Measurements from ENCODE around the gene SMOC2. TPM values are rescaled to one million over a fixed set of nuclear protein-coding genes. Genes with fewer than 3 reads are reported as not detected.

Gene SMOC2
- total and polyA plus RNA-seq, 2 of the 13 experiments (the other 11 are each of a cell fraction or from before 2014, with no cell fraction given) = not detected

DNA sequence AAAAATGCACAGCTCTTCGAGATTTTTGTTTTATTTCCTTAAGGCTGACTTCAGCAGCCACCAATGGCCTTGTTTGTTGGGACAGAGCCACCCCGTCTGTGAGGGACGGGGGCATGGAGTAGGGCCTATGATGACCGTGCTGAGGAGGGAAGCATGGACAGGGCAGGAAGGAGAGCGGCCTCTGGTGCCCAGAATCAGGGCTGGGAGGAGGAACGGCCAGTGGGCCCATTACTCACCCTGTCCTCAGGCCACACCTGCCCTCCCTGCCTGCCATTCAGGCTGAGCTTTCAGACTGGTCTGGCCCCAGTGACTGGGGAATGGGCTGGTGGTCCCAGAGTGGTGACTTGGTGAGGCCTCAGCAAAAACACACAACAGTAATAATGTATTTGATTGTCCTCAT, 104.4 kb downstream of the SMOC2 start (continued):
- TF ChIP-seq ZNF460 (CRISPR knock-in tag; IDR thresholded peaks at IDR 0.05; ENCODE audit: borderline replicate concordance) = no peak
- no peak for TF ChIP-seq ADNP (CRISPR knock-in tag; IDR thresholded peaks at IDR 0.05)
- no peak for TF ChIP-seq PCBP2 (optimal IDR thresholded peaks at IDR 0.05; ENCODE audit: low read depth, low read length, poor library complexity, severe bottlenecking)
- TF ChIP-seq CHD4 (IDR thresholded peaks at IDR 0.05; ENCODE audit: borderline replicate concordance, low read length) = no peak
- TF ChIP-seq, protein P1, sequence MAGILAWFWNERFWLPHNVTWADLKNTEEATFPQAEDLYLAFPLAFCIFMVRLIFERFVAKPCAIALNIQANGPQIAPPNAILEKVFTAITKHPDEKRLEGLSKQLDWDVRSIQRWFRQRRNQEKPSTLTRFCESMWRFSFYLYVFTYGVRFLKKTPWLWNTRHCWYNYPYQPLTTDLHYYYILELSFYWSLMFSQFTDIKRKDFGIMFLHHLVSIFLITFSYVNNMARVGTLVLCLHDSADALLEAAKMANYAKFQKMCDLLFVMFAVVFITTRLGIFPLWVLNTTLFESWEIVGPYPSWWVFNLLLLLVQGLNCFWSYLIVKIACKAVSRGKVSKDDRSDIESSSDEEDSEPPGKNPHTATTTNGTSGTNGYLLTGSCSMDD (CRISPR knock-in tag; IDR thresholded peaks at IDR 0.05) = no peak
- TF ChIP-seq, protein P2, sequence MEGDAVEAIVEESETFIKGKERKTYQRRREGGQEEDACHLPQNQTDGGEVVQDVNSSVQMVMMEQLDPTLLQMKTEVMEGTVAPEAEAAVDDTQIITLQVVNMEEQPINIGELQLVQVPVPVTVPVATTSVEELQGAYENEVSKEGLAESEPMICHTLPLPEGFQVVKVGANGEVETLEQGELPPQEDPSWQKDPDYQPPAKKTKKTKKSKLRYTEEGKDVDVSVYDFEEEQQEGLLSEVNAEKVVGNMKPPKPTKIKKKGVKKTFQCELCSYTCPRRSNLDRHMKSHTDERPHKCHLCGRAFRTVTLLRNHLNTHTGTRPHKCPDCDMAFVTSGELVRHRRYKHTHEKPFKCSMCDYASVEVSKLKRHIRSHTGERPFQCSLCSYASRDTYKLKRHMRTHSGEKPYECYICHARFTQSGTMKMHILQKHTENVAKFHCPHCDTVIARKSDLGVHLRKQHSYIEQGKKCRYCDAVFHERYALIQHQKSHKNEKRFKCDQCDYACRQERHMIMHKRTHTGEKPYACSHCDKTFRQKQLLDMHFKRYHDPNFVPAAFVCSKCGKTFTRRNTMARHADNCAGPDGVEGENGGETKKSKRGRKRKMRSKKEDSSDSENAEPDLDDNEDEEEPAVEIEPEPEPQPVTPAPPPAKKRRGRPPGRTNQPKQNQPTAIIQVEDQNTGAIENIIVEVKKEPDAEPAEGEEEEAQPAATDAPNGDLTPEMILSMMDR (CRISPR knock-in tag; IDR thresholded peaks at IDR 0.05) = peak; percentile 28
- TF ChIP-seq, protein P3, sequence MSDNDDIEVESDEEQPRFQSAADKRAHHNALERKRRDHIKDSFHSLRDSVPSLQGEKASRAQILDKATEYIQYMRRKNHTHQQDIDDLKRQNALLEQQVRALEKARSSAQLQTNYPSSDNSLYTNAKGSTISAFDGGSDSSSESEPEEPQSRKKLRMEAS (IDR thresholded peaks at IDR 0.05) = no peak
- no peak for TF ChIP-seq SAP130 (CRISPR knock-in tag; IDR thresholded peaks at IDR 0.05; ENCODE audit: low read depth)
- TF ChIP-seq, protein P4, sequence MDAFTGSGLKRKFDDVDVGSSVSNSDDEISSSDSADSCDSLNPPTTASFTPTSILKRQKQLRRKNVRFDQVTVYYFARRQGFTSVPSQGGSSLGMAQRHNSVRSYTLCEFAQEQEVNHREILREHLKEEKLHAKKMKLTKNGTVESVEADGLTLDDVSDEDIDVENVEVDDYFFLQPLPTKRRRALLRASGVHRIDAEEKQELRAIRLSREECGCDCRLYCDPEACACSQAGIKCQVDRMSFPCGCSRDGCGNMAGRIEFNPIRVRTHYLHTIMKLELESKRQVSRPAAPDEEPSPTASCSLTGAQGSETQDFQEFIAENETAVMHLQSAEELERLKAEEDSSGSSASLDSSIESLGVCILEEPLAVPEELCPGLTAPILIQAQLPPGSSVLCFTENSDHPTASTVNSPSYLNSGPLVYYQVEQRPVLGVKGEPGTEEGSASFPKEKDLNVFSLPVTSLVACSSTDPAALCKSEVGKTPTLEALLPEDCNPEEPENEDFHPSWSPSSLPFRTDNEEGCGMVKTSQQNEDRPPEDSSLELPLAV (CRISPR knock-in tag; conservative IDR thresholded peaks at IDR 0.05; ENCODE audit: low read depth) = no peak
- TF ChIP-seq CEBPB (IDR thresholded peaks at IDR 0.05; ENCODE audit: borderline replicate concordance, low read depth, low read length) = no peak
- TF ChIP-seq, protein P5, sequence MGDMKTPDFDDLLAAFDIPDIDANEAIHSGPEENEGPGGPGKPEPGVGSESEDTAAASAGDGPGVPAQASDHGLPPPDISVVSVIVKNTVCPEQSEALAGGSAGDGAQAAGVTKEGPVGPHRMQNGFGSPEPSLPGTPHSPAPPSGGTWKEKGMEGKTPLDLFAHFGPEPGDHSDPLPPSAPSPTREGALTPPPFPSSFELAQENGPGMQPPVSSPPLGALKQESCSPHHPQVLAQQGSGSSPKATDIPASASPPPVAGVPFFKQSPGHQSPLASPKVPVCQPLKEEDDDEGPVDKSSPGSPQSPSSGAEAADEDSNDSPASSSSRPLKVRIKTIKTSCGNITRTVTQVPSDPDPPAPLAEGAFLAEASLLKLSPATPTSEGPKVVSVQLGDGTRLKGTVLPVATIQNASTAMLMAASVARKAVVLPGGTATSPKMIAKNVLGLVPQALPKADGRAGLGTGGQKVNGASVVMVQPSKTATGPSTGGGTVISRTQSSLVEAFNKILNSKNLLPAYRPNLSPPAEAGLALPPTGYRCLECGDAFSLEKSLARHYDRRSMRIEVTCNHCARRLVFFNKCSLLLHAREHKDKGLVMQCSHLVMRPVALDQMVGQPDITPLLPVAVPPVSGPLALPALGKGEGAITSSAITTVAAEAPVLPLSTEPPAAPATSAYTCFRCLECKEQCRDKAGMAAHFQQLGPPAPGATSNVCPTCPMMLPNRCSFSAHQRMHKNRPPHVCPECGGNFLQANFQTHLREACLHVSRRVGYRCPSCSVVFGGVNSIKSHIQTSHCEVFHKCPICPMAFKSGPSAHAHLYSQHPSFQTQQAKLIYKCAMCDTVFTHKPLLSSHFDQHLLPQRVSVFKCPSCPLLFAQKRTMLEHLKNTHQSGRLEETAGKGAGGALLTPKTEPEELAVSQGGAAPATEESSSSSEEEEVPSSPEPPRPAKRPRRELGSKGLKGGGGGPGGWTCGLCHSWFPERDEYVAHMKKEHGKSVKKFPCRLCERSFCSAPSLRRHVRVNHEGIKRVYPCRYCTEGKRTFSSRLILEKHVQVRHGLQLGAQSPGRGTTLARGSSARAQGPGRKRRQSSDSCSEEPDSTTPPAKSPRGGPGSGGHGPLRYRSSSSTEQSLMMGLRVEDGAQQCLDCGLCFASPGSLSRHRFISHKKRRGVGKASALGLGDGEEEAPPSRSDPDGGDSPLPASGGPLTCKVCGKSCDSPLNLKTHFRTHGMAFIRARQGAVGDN (CRISPR knock-in tag; IDR thresholded peaks at IDR 0.05) = no peak
- TF ChIP-seq, protein P6, sequence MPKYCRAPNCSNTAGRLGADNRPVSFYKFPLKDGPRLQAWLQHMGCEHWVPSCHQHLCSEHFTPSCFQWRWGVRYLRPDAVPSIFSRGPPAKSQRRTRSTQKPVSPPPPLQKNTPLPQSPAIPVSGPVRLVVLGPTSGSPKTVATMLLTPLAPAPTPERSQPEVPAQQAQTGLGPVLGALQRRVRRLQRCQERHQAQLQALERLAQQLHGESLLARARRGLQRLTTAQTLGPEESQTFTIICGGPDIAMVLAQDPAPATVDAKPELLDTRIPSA (CRISPR knock-in tag; IDR thresholded peaks at IDR 0.05; ENCODE audit: borderline replicate concordance) = no peak
- peak; percentile 10; the same call in 1 of the 2 replicates for TF ChIP-seq STAG1 (CRISPR knock-in tag; IDR thresholded peaks at IDR 0.05)
- no peak for TF ChIP-seq NFIC (IDR thresholded peaks at IDR 0.05; ENCODE audit: low read length)
- TF ChIP-seq ZSCAN25 (CRISPR knock-in tag; IDR thresholded peaks at IDR 0.05) = no peak

Data from HepG2 (cell line).